ENCODE data around the gene PACSIN1. TPM values are rescaled to one million over a fixed set of nuclear protein-coding genes. Genes with fewer than 3 reads are reported as not detected.

PACSIN1 gene
- total and polyA plus RNA-seq, 4 donors, result 0.03 to 0.17 (median 0.15) TPM

DNA sequence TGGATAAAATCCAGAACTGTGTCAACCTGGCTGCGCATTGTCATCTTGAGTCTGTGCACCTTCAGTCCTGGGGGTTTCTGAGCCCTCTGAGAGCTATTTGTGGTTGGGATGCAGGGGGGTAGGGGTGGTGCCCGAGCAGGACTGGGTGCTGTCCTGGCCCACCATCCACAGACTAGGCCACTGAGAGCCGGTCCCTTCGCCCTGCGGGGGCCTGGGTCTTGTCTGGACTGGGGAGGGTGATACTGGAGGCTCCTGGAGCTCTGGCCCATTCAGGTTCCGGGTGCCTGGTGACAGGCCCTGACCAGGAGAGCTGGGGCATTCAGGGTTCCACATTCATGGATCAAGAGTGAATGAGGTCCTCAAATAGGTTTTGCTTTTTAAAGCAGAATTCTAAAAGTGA, 69.3 kb downstream of the PACSIN1 start:
- no peak overlapping the region for H3K4me3 ChIP-seq (ENCODE audit: low read depth in 1 of 3, low read length in 3 of 3)
- H3K4me1 ChIP-seq (ENCODE audit: control insufficient read depth in 4 of 4, insufficient read depth in 4 of 4, low read length in 3 of 4), result peaks cover 0 to 4% (median 3%) of the 10 kb centered on the region in 4 donors
- H3K9me3 ChIP-seq (ENCODE audit: control insufficient read depth in 4 of 4, low read length in 3 of 4), result no peaks in the 10 kb centered on the region
- no peak for DNase-seq (ENCODE audit: low spot score)
- no peak overlapping the region for H3K27ac ChIP-seq (ENCODE audit: low read depth in 1 of 2, low read length in 2 of 2)
- 95% methylated on average over 6 of the region's 6 CpGs for WGBS
- no peak for TF ChIP-seq TAF1 (conservative IDR thresholded peaks at IDR 0.05)
- no peaks in the 10 kb centered on the region for H3K27me3 ChIP-seq (ENCODE audit: control insufficient read depth in 4 of 4, insufficient read depth in 4 of 4, low read length in 3 of 4)
- H3K36me3 ChIP-seq (ENCODE audit: control insufficient read depth in 4 of 4, insufficient read depth in 3 of 4, low read depth in 1 of 4, low read length in 3 of 4), result no peaks in the 10 kb centered on the region
- H3K9ac ChIP-seq (ENCODE audit: low read depth in 1 of 2, low read length in 2 of 2), result no peak overlapping the region

DNA sequence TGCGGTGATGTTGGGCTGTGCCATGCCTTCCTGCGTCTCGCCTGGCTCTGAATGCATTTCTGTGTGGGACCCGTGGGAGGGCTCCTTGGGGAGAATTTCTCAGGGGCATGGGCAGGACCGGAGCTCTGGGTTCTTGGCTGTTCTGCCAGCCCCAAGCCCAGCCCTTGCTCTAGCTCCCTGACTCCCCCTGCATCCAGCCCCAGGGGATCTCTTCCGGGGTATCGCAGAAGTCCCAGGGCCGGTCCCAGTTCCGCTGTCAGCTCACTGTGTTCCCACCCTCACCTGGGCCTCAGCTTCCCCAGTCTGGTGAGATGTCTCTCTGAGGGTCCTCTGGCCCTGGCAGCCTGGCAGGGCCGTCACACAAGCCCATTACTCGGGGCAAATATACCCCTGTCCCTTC, 69.8 kb downstream of the PACSIN1 start:
- H3K9ac ChIP-seq (ENCODE audit: low read depth in 1 of 2, low read length in 2 of 2), result no peak overlapping the region
- H3K4me3 ChIP-seq (ENCODE audit: low read depth in 1 of 3, low read length in 3 of 3), result no peak overlapping the region
- H3K27me3 ChIP-seq (ENCODE audit: control insufficient read depth in 4 of 4, insufficient read depth in 4 of 4, low read length in 3 of 4), result no peaks in the 10 kb centered on the region
- no peak for DNase-seq (ENCODE audit: low spot score)
- 92% methylated on average over 11 of the region's 11 CpGs for WGBS
- no peaks in the 10 kb centered on the region for H3K4me1 ChIP-seq (ENCODE audit: control insufficient read depth in 4 of 4, insufficient read depth in 4 of 4, low read length in 3 of 4)
- H3K27ac ChIP-seq (ENCODE audit: low read depth in 1 of 2, low read length in 2 of 2), result no peak overlapping the region
- H3K9me3 ChIP-seq (ENCODE audit: control insufficient read depth in 4 of 4, low read length in 3 of 4), result no peaks in the 10 kb centered on the region
- no peaks in the 10 kb centered on the region for H3K36me3 ChIP-seq (ENCODE audit: control insufficient read depth in 4 of 4, insufficient read depth in 3 of 4, low read depth in 1 of 4, low read length in 3 of 4)
- TF ChIP-seq EGR1 (IDR thresholded peaks at IDR 0.05; ENCODE audit: low read depth in 2 of 2) (no peak), HNF4A (conservative IDR thresholded peaks at IDR 0.05) (no peak), TAF1 (conservative IDR thresholded peaks at IDR 0.05) (no peak), HNF4G (IDR thresholded peaks at IDR 0.05) (no peak)
- TF ChIP-seq, protein P1, sequence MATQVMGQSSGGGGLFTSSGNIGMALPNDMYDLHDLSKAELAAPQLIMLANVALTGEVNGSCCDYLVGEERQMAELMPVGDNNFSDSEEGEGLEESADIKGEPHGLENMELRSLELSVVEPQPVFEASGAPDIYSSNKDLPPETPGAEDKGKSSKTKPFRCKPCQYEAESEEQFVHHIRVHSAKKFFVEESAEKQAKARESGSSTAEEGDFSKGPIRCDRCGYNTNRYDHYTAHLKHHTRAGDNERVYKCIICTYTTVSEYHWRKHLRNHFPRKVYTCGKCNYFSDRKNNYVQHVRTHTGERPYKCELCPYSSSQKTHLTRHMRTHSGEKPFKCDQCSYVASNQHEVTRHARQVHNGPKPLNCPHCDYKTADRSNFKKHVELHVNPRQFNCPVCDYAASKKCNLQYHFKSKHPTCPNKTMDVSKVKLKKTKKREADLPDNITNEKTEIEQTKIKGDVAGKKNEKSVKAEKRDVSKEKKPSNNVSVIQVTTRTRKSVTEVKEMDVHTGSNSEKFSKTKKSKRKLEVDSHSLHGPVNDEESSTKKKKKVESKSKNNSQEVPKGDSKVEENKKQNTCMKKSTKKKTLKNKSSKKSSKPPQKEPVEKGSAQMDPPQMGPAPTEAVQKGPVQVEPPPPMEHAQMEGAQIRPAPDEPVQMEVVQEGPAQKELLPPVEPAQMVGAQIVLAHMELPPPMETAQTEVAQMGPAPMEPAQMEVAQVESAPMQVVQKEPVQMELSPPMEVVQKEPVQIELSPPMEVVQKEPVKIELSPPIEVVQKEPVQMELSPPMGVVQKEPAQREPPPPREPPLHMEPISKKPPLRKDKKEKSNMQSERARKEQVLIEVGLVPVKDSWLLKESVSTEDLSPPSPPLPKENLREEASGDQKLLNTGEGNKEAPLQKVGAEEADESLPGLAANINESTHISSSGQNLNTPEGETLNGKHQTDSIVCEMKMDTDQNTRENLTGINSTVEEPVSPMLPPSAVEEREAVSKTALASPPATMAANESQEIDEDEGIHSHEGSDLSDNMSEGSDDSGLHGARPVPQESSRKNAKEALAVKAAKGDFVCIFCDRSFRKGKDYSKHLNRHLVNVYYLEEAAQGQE (IDR thresholded peaks at IDR 0.05), result no peak

DNA sequence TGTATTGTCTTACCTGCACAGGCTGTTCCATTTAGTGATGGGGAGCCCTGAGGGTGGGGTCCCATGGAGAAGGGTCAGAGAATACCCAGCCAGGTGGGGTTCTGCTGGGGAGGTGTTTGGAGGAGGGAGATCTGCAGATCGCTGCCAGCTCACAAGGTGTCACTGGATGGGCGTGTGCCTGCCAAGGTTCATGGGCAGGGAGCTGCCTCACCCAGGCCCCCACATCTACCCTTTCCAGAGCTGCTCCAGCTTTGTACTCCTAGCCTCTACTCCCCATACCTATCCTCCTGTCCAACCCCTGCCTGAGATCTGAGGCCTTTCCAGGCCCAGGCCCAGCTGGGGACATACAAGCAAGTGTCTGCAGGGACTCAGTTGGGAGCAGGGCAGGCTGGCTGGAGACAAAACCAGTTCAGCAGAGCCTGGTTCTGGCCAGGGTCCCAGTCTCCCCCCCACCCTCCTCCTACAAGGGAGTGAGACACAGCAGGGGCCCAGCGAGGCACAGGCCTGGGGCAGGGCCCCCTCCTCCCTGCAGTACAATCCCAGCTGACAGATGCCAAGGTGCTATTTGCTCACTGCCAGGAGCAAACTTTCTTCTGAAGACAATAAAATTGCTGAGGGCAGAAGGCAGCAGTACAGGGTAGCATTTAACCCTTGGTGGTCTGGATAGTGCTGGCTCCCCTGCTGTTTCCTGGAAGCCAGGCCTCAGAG, 70.5 kb downstream of the PACSIN1 start:
- WGBS, result 90% methylated on average over 3 of the region's 3 CpGs
- H3K27ac ChIP-seq (ENCODE audit: low read depth in 1 of 2, low read length in 2 of 2), result no peak overlapping the region
- DNase-seq (ENCODE audit: low spot score), result no peak
- no peak for TF ChIP-seq EGR1 (IDR thresholded peaks at IDR 0.05; ENCODE audit: low read depth in 2 of 2)
- TF ChIP-seq SP1 (IDR thresholded peaks at IDR 0.05), result no peak
- TF ChIP-seq, protein P2, sequence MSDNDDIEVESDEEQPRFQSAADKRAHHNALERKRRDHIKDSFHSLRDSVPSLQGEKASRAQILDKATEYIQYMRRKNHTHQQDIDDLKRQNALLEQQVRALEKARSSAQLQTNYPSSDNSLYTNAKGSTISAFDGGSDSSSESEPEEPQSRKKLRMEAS (IDR thresholded peaks at IDR 0.05), result no peak
- TF ChIP-seq, protein P3, sequence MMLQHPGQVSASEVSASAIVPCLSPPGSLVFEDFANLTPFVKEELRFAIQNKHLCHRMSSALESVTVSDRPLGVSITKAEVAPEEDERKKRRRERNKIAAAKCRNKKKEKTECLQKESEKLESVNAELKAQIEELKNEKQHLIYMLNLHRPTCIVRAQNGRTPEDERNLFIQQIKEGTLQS (IDR thresholded peaks at IDR 0.05), result no peak
- TF ChIP-seq NR2F2 (IDR thresholded peaks at IDR 0.05), result no peak
- TF ChIP-seq, protein P4, sequence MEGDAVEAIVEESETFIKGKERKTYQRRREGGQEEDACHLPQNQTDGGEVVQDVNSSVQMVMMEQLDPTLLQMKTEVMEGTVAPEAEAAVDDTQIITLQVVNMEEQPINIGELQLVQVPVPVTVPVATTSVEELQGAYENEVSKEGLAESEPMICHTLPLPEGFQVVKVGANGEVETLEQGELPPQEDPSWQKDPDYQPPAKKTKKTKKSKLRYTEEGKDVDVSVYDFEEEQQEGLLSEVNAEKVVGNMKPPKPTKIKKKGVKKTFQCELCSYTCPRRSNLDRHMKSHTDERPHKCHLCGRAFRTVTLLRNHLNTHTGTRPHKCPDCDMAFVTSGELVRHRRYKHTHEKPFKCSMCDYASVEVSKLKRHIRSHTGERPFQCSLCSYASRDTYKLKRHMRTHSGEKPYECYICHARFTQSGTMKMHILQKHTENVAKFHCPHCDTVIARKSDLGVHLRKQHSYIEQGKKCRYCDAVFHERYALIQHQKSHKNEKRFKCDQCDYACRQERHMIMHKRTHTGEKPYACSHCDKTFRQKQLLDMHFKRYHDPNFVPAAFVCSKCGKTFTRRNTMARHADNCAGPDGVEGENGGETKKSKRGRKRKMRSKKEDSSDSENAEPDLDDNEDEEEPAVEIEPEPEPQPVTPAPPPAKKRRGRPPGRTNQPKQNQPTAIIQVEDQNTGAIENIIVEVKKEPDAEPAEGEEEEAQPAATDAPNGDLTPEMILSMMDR (IDR thresholded peaks at IDR 0.05; ENCODE audit: low read depth, low read length, missing input control), result no peak
- no peak for TF ChIP-seq FOXA1 (IDR thresholded peaks at IDR 0.05)
- TF ChIP-seq RAD21 (IDR thresholded peaks at IDR 0.05), result no peak
- TF ChIP-seq GABPA (IDR thresholded peaks at IDR 0.05 in 1 of 2, conservative IDR thresholded peaks at IDR 0.05 in 1 of 2), result no peak
- no peak for TF ChIP-seq RXRA (IDR thresholded peaks at IDR 0.05)
- H3K9ac ChIP-seq (ENCODE audit: low read depth in 1 of 2, low read length in 2 of 2), result no peak overlapping the region
- H3K36me3 ChIP-seq (ENCODE audit: control insufficient read depth in 4 of 4, insufficient read depth in 3 of 4, low read depth in 1 of 4, low read length in 3 of 4), result no peaks in the 10 kb centered on the region
- H3K27me3 ChIP-seq (ENCODE audit: control insufficient read depth in 4 of 4, insufficient read depth in 4 of 4, low read length in 3 of 4), result no peaks in the 10 kb centered on the region
- H3K4me3 ChIP-seq (ENCODE audit: low read depth in 1 of 3, low read length in 3 of 3), result no peak overlapping the region
- H3K9me3 ChIP-seq (ENCODE audit: control insufficient read depth in 4 of 4, low read length in 3 of 4), result no peaks in the 10 kb centered on the region
- no peaks in the 10 kb centered on the region for H3K4me1 ChIP-seq (ENCODE audit: control insufficient read depth in 4 of 4, insufficient read depth in 4 of 4, low read length in 3 of 4)
